ENCODE measurements around the gene TMEM86B. TPM values are rescaled to one million over a fixed set of nuclear protein-coding genes. Genes with fewer than 3 reads are reported as not detected.

TMEM86B gene
- total and polyA plus RNA-seq, 2 donors (not counting 3 experiments of a cell fraction or from before 2014, with no cell fraction given): 4.5 to 5.4 TPM

DNA sequence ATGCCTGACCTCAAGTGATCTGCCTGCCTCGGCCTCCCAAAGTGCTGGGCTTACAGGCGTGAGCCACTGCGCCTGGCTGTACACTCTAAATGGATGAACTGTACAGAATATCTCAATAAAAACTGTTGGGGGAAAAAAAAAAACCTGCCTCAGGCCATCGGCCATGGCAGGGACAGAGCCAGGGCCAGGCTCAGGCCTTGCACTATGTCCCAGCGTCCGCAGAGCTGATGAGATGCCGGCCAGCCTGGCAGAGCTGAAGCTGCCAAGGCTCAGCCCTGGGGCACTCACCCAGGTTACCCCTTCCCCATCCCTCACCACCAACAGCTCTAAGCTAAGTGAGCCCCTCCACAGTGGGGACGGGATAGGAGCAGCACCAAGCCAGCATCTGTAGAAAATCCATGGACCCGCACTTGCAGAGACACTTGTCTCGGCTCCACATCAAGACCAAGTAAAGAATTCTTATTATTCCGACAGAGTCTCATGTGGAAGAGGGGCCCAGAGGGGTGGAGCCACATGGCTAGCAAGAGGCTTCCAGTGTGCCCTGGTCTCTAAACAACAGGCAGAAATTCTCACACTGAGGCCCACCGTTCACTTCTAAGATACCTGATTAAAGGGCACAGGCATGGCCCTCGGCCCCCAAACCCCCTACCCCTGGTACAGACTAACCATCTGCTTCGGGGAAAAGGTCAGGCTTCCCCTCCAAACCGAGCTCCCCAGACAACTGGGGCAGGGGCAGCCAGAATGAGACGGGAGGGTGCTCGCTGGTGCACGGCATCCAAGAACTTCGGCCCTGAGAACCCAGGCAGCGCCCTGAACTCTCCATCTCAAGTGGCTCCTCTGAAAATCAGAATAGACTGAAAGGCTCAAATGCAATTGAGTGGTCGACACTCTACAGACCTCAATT lies 24.4 kb upstream of the TMEM86B start:
- TF ChIP-seq POLR2AphosphoS5 (IDR thresholded peaks at IDR 0.05; ENCODE audit: insufficient read depth, low read depth, low read length) (no peak), JUN (IDR thresholded peaks at IDR 0.05; ENCODE audit: borderline replicate concordance, insufficient read depth, insufficient read length, low read depth) (no peak), CTCF (IDR thresholded peaks at IDR 0.05; ENCODE audit: extremely low read depth in 1 of 2, insufficient read depth in 1 of 2, low read depth in 1 of 2, low read length in 2 of 2) (no peak), POLR2A (IDR thresholded peaks at IDR 0.05; ENCODE audit: low read depth, low read length) (no peak)
- no peak for DNase-seq (ENCODE audit: low read depth, low spot score)

More for the DNA sequence above, 24.4 kb upstream of the TMEM86B start:
- peaks cover 0 to 2% of the 10 kb centered on the region in 2 experiments for H3K36me3 ChIP-seq (ENCODE audit: control insufficient read depth in 2 of 2, extremely low read depth in 1 of 2, insufficient read depth in 2 of 2, low read length in 2 of 2)
- no peaks in the 10 kb centered on the region for H3K27me3 ChIP-seq (ENCODE audit: control insufficient read depth in 2 of 2, insufficient read depth in 2 of 2, low read length in 2 of 2)
- no peak overlapping the region for H3K4me3 ChIP-seq (replicated peaks in 1 of 3; ENCODE audit: insufficient read depth in 1 of 3, low read depth in 1 of 3, low read length in 3 of 3)
- BruUV-seq (replicated peaks): no TSS peak
- no peaks in the 10 kb centered on the region for H4K20me1 ChIP-seq (replicated peaks; ENCODE audit: control insufficient read depth, extremely low read depth, insufficient read depth, low read length)
- no peak overlapping the region for H2AFZ ChIP-seq (ENCODE audit: low read depth, low read length)
- intact Hi-C loops (cut with micrococcal nuclease): loop anchor here (10.0 kb wide), 1 partner anchor 352 kb away; the partner anchor contains the start of genes ZNF524 and ZNF865
- no peaks in the 10 kb centered on the region for H3K9me1 ChIP-seq (replicated peaks; ENCODE audit: control insufficient read depth, extremely low read depth, insufficient read depth, low read length)
- H3K9me3 ChIP-seq (replicated peaks; ENCODE audit: control insufficient read depth, insufficient read depth, low read length): no peaks in the 10 kb centered on the region
- CTCF ChIA-PET: no interaction called here
- no peak for FAIRE-seq
- H3K4me2 ChIP-seq (ENCODE audit: insufficient read depth, low read length): no peak overlapping the region
- H3K9ac ChIP-seq (replicated peaks; ENCODE audit: extremely low read depth, insufficient read depth, low read length): no peak overlapping the region
- POLR2A ChIA-PET: no interaction called here
- no peak overlapping the region for H3K27ac ChIP-seq (ENCODE audit: insufficient read depth, low read depth, low read length)
- peaks cover 97% of the 10 kb centered on the region for H3K79me2 ChIP-seq (ENCODE audit: control insufficient read depth, insufficient read depth, low read length)
- dilution Hi-C loops (cut with MboI; ENCODE audit: extremely low pct_ligation_motif_present, low sequenced_read_pairs): no loop called here
- peaks cover 59% of the 10 kb centered on the region for H3K4me1 ChIP-seq (ENCODE audit: control insufficient read depth, extremely low read depth, insufficient read depth, low read length)
